Erythroblast (primary cell): Measurements from ENCODE around the gene NRXN3.

Source experiments
- GATA1 ChIP-seq: IDR thresholded peaks from 2 replicates; pipeline ENCODE4 v1.6.1; 2011; ENCODE audit warnings: low read depth, mild to moderate bottlenecking, control low read depth, low read length, moderate library complexity
- POLR2A ChIP-seq: IDR thresholded peaks from 2 replicates; pipeline ENCODE4 v1.6.1; 2011; ENCODE audit warnings: mild to moderate bottlenecking, low read length

- TF ChIP-seq POLR2A (no peak), GATA1 (no peak)
Measured at GRCh38 chr14:79699206-79699605, 1529.0 kb downstream of the NRXN3 start.
